NCI-H345 treated with DMSO at 0.1 percent for 48 hours (cell line): ENCODE measurements around the gene SPG11.

ENCODE experiments used
- DNase-seq: peaks from one replicate; lab custom pipeline; 2025; ENCODE audit not compliant: unreplicated experiment; lab: John Stamatoyannopoulos, UW

Gene SPG11

DNA sequence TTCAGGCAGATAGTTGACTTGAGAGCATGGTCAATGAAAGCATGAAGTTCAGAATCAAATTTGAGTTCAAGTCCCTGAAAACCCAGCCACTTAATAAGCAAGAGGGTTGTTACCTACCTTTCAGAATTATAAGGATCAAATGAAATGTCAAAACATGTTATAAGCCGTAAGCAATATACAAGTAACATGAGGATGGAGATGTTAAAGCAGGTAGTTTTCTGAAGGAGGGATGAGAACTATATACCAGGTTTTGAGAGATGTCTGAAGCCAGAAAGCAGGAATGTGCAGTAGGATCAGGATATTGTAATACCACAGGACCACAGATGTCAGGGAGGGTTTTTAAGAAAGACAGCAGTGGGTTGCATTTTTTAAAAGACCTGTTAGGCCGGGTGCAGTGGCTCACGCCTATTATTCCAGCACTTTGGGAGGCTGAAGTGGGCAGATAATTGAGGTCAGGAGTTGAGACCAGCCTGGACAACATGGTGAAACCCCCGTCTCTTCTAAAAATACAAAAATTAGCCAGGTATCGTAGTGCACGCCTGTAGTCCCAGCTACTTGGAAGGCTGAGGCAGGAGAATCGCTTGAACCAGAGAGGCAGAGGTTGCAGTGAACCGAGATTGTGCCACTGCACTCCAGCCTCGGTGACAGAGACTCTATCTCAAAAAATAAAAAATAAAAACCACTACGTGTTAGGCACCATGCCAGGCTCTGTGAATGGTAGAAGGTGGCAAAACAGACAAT is 133.4 kb downstream of the SPG11 start:
- no peak for DNase-seq

GRCh38 chr15:44527241-44527640 is 136.2 kb downstream of the SPG11 start:
- DNase-seq: no peak

DNA sequence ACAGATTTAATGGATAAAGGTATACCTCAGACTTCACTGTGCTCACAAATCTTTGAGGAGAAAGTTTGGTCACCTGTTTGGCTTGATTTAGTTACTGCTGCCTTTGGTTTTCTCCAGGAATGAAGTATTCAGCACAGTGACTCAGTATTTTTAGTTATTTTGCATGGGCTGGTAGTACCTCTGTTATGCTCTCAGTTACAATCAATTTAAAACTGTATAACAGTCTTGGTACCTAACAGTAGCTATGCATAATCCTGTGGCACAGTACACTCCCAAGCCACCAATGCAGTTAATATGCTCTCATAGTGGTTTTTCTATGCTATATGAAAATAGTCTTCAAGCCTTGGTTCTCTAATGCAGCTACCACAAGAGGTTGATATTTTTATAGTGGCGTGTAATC is 138.4 kb downstream of the SPG11 start:
- DNase-seq: no peak

GRCh38 chr15:44519537-44519936 is 143.9 kb downstream of the SPG11 start:
- no peak for DNase-seq

DNA sequence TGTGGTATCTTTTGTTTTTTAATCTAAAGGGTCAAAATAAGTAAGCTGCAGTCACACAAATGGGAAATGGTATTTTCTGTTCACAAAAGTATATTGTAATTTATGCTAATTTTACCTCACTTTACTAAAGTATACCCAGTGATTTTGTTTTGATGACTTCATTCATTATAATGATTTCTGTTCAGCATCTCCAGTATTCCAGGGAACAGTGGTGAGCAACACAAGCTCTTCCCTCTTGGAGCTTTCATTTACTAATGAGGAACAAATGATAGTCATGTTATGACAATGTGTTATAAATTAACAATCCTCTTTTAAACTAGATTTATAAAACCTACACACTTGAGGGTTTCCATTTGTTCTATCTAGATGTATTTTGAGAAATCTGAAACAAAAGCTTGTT is 147.0 kb downstream of the SPG11 start:
- no peak for DNase-seq
